Measurements from ENCODE around the gene S100A1.

DNA sequence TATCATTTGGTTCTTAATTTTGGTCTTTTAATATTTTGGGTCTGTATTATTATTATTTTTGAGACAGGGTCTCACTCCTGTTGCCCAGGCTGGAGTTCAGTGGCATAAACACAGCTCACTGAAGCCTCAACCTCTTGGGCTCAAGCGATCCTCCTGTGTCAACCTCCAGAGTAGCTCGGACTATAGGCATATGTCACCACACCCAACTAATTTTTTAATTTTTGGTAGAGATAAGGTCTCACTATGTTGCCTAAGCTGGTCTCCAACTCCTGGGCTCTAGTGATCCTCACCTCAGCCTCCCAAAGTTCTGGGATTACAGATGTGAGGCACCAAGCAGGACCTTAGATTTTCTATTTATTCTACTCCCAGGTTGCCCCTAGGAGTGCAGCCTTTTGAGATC is 45.3 kb downstream of the S100A1 start:
- TF ChIP-seq, protein P1, sequence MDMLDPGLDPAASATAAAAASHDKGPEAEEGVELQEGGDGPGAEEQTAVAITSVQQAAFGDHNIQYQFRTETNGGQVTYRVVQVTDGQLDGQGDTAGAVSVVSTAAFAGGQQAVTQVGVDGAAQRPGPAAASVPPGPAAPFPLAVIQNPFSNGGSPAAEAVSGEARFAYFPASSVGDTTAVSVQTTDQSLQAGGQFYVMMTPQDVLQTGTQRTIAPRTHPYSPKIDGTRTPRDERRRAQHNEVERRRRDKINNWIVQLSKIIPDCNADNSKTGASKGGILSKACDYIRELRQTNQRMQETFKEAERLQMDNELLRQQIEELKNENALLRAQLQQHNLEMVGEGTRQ (IDR thresholded peaks at IDR 0.05; ENCODE audit: low read length) = no peak
- TF ChIP-seq SP2 (IDR thresholded peaks at IDR 0.05; ENCODE audit: low read length) = no peak
- TF ChIP-seq, protein P2, sequence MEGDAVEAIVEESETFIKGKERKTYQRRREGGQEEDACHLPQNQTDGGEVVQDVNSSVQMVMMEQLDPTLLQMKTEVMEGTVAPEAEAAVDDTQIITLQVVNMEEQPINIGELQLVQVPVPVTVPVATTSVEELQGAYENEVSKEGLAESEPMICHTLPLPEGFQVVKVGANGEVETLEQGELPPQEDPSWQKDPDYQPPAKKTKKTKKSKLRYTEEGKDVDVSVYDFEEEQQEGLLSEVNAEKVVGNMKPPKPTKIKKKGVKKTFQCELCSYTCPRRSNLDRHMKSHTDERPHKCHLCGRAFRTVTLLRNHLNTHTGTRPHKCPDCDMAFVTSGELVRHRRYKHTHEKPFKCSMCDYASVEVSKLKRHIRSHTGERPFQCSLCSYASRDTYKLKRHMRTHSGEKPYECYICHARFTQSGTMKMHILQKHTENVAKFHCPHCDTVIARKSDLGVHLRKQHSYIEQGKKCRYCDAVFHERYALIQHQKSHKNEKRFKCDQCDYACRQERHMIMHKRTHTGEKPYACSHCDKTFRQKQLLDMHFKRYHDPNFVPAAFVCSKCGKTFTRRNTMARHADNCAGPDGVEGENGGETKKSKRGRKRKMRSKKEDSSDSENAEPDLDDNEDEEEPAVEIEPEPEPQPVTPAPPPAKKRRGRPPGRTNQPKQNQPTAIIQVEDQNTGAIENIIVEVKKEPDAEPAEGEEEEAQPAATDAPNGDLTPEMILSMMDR (IDR thresholded peaks at IDR 0.05; ENCODE audit: control extremely low read depth in 1 of 3, insufficient read depth in 1 of 3, low read depth in 1 of 3, low read length in 3 of 3) = no peak
- no peak for TF ChIP-seq EP300 (IDR thresholded peaks at IDR 0.05; ENCODE audit: borderline replicate concordance in 1 of 2, low read depth in 2 of 2, low read length in 2 of 2)
- TF ChIP-seq CREB1 (IDR thresholded peaks at IDR 0.05) = no peak
- TF ChIP-seq MAFK (IDR thresholded peaks at IDR 0.05; ENCODE audit: low read depth, low read length) = no peak
- no peak for TF ChIP-seq POLR2A (IDR thresholded peaks at IDR 0.05; ENCODE audit: control extremely low read depth in 1 of 2, low read depth in 2 of 2, low read length in 2 of 2)
- no peak for TF ChIP-seq CHD2 (IDR thresholded peaks at IDR 0.05; ENCODE audit: low read length)

All from H1 (cell line).